HEK293 (cell line): ENCODE data around the gene CHST3.

ENCODE experiments used
- CTCF ChIA-PET: fragments of 350-600 bp; formaldehyde crosslinking; extraction: SDS; loops from one replicate; lab custom pipeline; 2021; ENCODE audit warnings: antibody characterized with exemption; lab: Yijun Ruan, JAX
- POLR2A ChIA-PET: fragments of 300-600 bp; formaldehyde crosslinking; extraction: SDS; loops from one replicate; lab custom pipeline; 2020; ENCODE audit warnings: antibody characterized with exemption, inconsistent platforms; lab: Yijun Ruan, JAX
- H3K27ac ChIP-seq: fragments of 200-500 bp; sonication (Bioruptor generic); 2 replicates; pipeline ENCODE4 v1.5.1; 2014; ENCODE audit warnings: low read depth, low read length, control low read depth, inconsistent platforms; ENCODE audit errors: extremely low read depth
- H3K36me3 ChIP-seq, 2 experiments: fragments of 200-500 bp in 1 of 2; sonication (Bioruptor generic) in 1 of 2; 1 replicate in 1 of 2; 2 replicates in 1 of 2; pipeline ENCODE4 v1.5.1; 2014 to 2017; ENCODE audit warnings: inconsistent platforms in 2 of 2, low read length in 2 of 2; ENCODE audit not compliant: control insufficient read depth in 2 of 2, insufficient read depth in 1 of 2
- H3K4me1 ChIP-seq: fragments of 200-500 bp; sonication (Bioruptor generic); 2 replicates; pipeline ENCODE4 v1.5.1; 2014; ENCODE audit warnings: mild to moderate bottlenecking, low read length, inconsistent platforms; ENCODE audit not compliant: control insufficient read depth, insufficient read depth
- H3K4me3 ChIP-seq: 2 replicates; pipeline ENCODE4 v1.5.1; 2011; ENCODE audit warnings: low read depth, mild to moderate bottlenecking, control low read depth, low read length, moderate library complexity
- H3K9me3 ChIP-seq: fragments of 200-500 bp; sonication (Bioruptor generic); 2 replicates; pipeline ENCODE4 v1.5.1; 2014; ENCODE audit warnings: low read depth, low read length, inconsistent platforms; ENCODE audit not compliant: control insufficient read depth, insufficient read depth
- EGR2 ChIP-seq: fragments of 450-650 bp; formaldehyde crosslinking; IDR thresholded peaks from 2 replicates; pipeline ENCODE4 v1.5.1; 2016; ENCODE audit warnings: low read depth, missing biosample characterization, missing genetic modification characterization
- GFI1B ChIP-seq: fragments of 450-650 bp; formaldehyde crosslinking; IDR thresholded peaks from 2 replicates; pipeline ENCODE4 v1.5.1; 2016; ENCODE audit warnings: missing biosample characterization, missing genetic modification characterization
- GLI4 ChIP-seq: fragments of 450-650 bp; formaldehyde crosslinking; IDR thresholded peaks from 2 replicates; pipeline ENCODE4 v1.5.1; 2016; ENCODE audit warnings: missing biosample characterization, missing genetic modification characterization
- HOXC10 ChIP-seq: sonication (generic); formaldehyde crosslinking; IDR thresholded peaks from 2 replicates; pipeline ENCODE4 v1.8.1; 2023; ENCODE audit warnings: mild to moderate bottlenecking, missing genetic modification reagents
- KLF1 ChIP-seq: fragments of 450-650 bp; formaldehyde crosslinking; IDR thresholded peaks from 2 replicates; pipeline ENCODE4 v1.5.1; 2016; ENCODE audit warnings: missing biosample characterization, missing genetic modification characterization
- SETDB1 ChIP-seq: IDR thresholded peaks from one replicate; pipeline ENCODE4 v1.6.1; 2017; ENCODE audit warnings: mild to moderate bottlenecking, low read length, moderate library complexity, mixed read lengths; ENCODE audit not compliant: insufficient read length
- WT1 ChIP-seq: fragments of 450-650 bp; formaldehyde crosslinking; IDR thresholded peaks from 2 replicates; pipeline ENCODE4 v1.5.1; 2016; ENCODE audit warnings: missing biosample characterization, missing genetic modification characterization
- ZFP37 ChIP-seq: fragments of 450-650 bp; formaldehyde crosslinking; IDR thresholded peaks from 2 replicates; pipeline ENCODE4 v1.5.1; 2016; ENCODE audit warnings: missing biosample characterization, missing genetic modification characterization
- ZNF114 ChIP-seq: fragments of 450-650 bp; formaldehyde crosslinking; IDR thresholded peaks from 2 replicates; pipeline ENCODE4 v1.5.0; 2017; ENCODE audit warnings: missing biosample characterization, missing genetic modification characterization
- ZNF138 ChIP-seq: fragments of 450-650 bp; formaldehyde crosslinking; IDR thresholded peaks from 2 replicates; pipeline ENCODE4 v1.5.1; 2016; ENCODE audit warnings: missing biosample characterization, missing genetic modification characterization, borderline replicate concordance
- ZNF239 ChIP-seq: fragments of 450-650 bp; formaldehyde crosslinking; IDR thresholded peaks from 2 replicates; pipeline ENCODE4 v1.5.1; 2016; ENCODE audit warnings: missing biosample characterization, missing genetic modification characterization
- ZNF366 ChIP-seq: fragments of 450-650 bp; formaldehyde crosslinking; conservative IDR thresholded peaks from 2 replicates; pipeline ENCODE4 v1.5.1; 2016; ENCODE audit warnings: missing biosample characterization, missing genetic modification characterization
- ZNF398 ChIP-seq: fragments of 450-650 bp; formaldehyde crosslinking; IDR thresholded peaks from 2 replicates; pipeline ENCODE4 v1.5.1; 2017; ENCODE audit warnings: missing biosample characterization, missing genetic modification characterization
- ZNF548 ChIP-seq: fragments of 450-650 bp; formaldehyde crosslinking; IDR thresholded peaks from 2 replicates; pipeline ENCODE4 v1.5.1; 2016; ENCODE audit warnings: missing biosample characterization, missing genetic modification characterization
- ZNF555 ChIP-seq: fragments of 450-650 bp; formaldehyde crosslinking; conservative IDR thresholded peaks from 2 replicates; pipeline ENCODE4 v1.5.1; 2017; ENCODE audit warnings: missing biosample characterization, mild to moderate bottlenecking, missing genetic modification characterization, inconsistent platforms
- ZNF621 ChIP-seq: fragments of 450-650 bp; formaldehyde crosslinking; IDR thresholded peaks from 2 replicates; pipeline ENCODE4 v1.5.1; 2017; ENCODE audit warnings: missing biosample characterization, missing genetic modification characterization
- ZNF654 ChIP-seq: fragments of 450-650 bp; formaldehyde crosslinking; IDR thresholded peaks from 2 replicates; pipeline ENCODE4 v1.5.1; 2016; ENCODE audit warnings: low read depth, missing biosample characterization, missing genetic modification characterization
- ZNF792 ChIP-seq: fragments of 450-650 bp; formaldehyde crosslinking; IDR thresholded peaks from 2 replicates; pipeline ENCODE4 v1.5.1; 2016; ENCODE audit warnings: missing biosample characterization, missing genetic modification characterization
- ZNF843 ChIP-seq: fragments of 450-650 bp; formaldehyde crosslinking; IDR thresholded peaks from 2 replicates; pipeline ENCODE4 v1.5.1; 2016; ENCODE audit warnings: missing biosample characterization, missing genetic modification characterization
- ZSCAN5A ChIP-seq: fragments of 450-650 bp; formaldehyde crosslinking; IDR thresholded peaks from 2 replicates; pipeline ENCODE4 v1.5.1; 2016; ENCODE audit warnings: missing biosample characterization, missing genetic modification characterization
- ZXDB ChIP-seq: fragments of 450-650 bp; formaldehyde crosslinking; IDR thresholded peaks from 2 replicates; pipeline ENCODE4 v1.5.1; 2016; ENCODE audit warnings: missing biosample characterization, missing genetic modification characterization

CHST3 gene

GRCh38 chr10:71946700-71947099 lies 17.5 kb upstream of the CHST3 start:
- TF ChIP-seq ZNF239 (no peak), ZNF398 (no peak), HOXC10 (CRISPR knock-in tag) (no peak), ZNF843 (tag by site-specific recombination) (no peak), ZFP37 (tag by site-specific recombination) (no peak), ZSCAN5A (tag by site-specific recombination) (no peak), ZNF621 (tag by site-specific recombination) (no peak), GLI4 (tag by site-specific recombination) (no peak), ZNF555 (tag by site-specific recombination) (no peak)
- Histone ChIP-seq H3K4me1 (no peaks in the 10 kb centered on the region), H3K4me3 (no peak overlapping the region), H3K27ac (no peak overlapping the region), H3K9me3 (no peaks in the 10 kb centered on the region), H3K36me3 (no peaks in the 10 kb centered on the region)
- ChIA-PET CTCF (interaction anchor here (0.6 to 1.0 kb wide), 2 partner anchors 30 to 33 kb away, joined by 4 read pairs; no protein-coding TSS in a partner anchor), POLR2A (no interaction called here)

- no peaks in the 10 kb centered on the region for H3K9me3 ChIP-seq
- CTCF ChIA-PET, result interaction anchor here (0.7 to 1.9 kb wide), 2 partner anchors 11 to 81 kb away, joined by 3 to 8 read pairs; no protein-coding TSS in a partner anchor
- H3K27ac ChIP-seq, result no peak overlapping the region
- H3K4me3 ChIP-seq, result no peak overlapping the region
- H3K4me1 ChIP-seq, result no peaks in the 10 kb centered on the region
- no peak for TF ChIP-seq ZNF138 (tag by site-specific recombination)
- TF ChIP-seq ZNF366 (tag by site-specific recombination), result no peak
- H3K36me3 ChIP-seq, result no peaks in the 10 kb centered on the region
- POLR2A ChIA-PET, result no interaction called here
Measured at GRCh38 chr10:71948496-71949067, 15.6 kb upstream of the CHST3 start.

- POLR2A ChIA-PET, result no interaction called here
- H3K4me3 ChIP-seq, result no peak overlapping the region
- no peaks in the 10 kb centered on the region for H3K36me3 ChIP-seq
- TF ChIP-seq GFI1B (tag by site-specific recombination) (no peak), ZNF366 (tag by site-specific recombination) (no peak), ZNF792 (tag by site-specific recombination) (no peak), WT1 (tag by site-specific recombination) (no peak), ZNF138 (tag by site-specific recombination) (no peak), ZNF654 (tag by site-specific recombination) (no peak), ZNF548 (tag by site-specific recombination) (no peak), ZNF239 (no peak), ZNF114 (tag by site-specific recombination) (no peak), EGR2 (no peak), ZXDB (tag by site-specific recombination) (no peak), SETDB1 (no peak), KLF1 (no peak)
- H3K27ac ChIP-seq, result no peak overlapping the region
- CTCF ChIA-PET, result interaction anchor here (1.1 kb wide), 1 partner anchor 98 kb away, joined by 3 read pairs; no protein-coding TSS in a partner anchor
- H3K4me1 ChIP-seq, result no peaks in the 10 kb centered on the region
- H3K9me3 ChIP-seq, result no peaks in the 10 kb centered on the region
Measured at GRCh38 chr10:71950683-71951082, 13.5 kb upstream of the CHST3 start.
